ENCODE results near the gene AHNAK2. TPM values are rescaled to one million over a fixed set of nuclear protein-coding genes. Genes with fewer than 3 reads are reported as not detected.

Gene AHNAK2
- total RNA-seq, 1 experiment from 2014 or later = 30.8 TPM

- H3K4me1 ChIP-seq (replicated peaks; ENCODE audit: insufficient read depth) = peaks cover 38% of the 10 kb centered on the region
- no peak overlapping the region for H2AFZ ChIP-seq
- no peaks in the 10 kb centered on the region for H4K20me1 ChIP-seq (ENCODE audit: insufficient read depth)
- intact Hi-C loops (cut with micrococcal nuclease; ENCODE audit: unreplicated experiment) = loop anchor here (5.0 kb wide), 1 partner anchor 35 kb away; no protein-coding TSS in a partner anchor
- H3K4me2 ChIP-seq = peak overlapping the region; percentile 49
- BruUV-seq (replicated peaks) = no TSS peak
- H3K79me2 ChIP-seq (ENCODE audit: low read depth) = no peaks in the 10 kb centered on the region
- no peaks in the 10 kb centered on the region for H3K36me3 ChIP-seq (ENCODE audit: low read depth)
- no peak overlapping the region for H3K4me3 ChIP-seq
- no peaks in the 10 kb centered on the region for H3K9me3 ChIP-seq (ENCODE audit: insufficient read depth, low read depth)
- H3K9me2 ChIP-seq (ENCODE audit: insufficient read depth) = no peaks in the 10 kb centered on the region
- ChIA-PET POLR2A (ENCODE audit: unreplicated experiment) (no interaction called here), CTCF (no interaction called here)
- no peak for DNase-seq
- no peaks in the 10 kb centered on the region for H3K27me3 ChIP-seq (ENCODE audit: insufficient read depth, low read depth)
- H3K27ac ChIP-seq = no peak overlapping the region
- peaks cover 17% of the 10 kb centered on the region; the same call in 1 of the 2 replicates for H3F3A ChIP-seq (ENCODE audit: insufficient read depth, low read depth)
- TF ChIP-seq EZH2 (IDR thresholded peaks at IDR 0.05; ENCODE audit: low read depth) (no peak), CTCF (conservative IDR thresholded peaks at IDR 0.05) (no peak)
Measured at GRCh38 chr14:104966981-104967385, 11.2 kb downstream of the AHNAK2 start.

GRCh38 chr14:104966261-104966865, 11.8 kb downstream of the AHNAK2 start:
- CTCF ChIA-PET = no interaction called here

GRCh38 chr14:104965561-104966231, 12.5 kb downstream of the AHNAK2 start:
- Histone ChIP-seq H2AFZ (no peak overlapping the region), H3K27ac (no peak overlapping the region), H3F3A (ENCODE audit: insufficient read depth, low read depth) (peaks cover 5% of the 10 kb centered on the region; the same call in 1 of the 2 replicates), H4K20me1 (ENCODE audit: insufficient read depth) (no peaks in the 10 kb centered on the region), H3K9me2 (ENCODE audit: insufficient read depth) (no peaks in the 10 kb centered on the region), H3K4me2 (no peak overlapping the region), H3K9me3 (ENCODE audit: insufficient read depth, low read depth) (no peaks in the 10 kb centered on the region), H3K79me2 (ENCODE audit: low read depth) (no peaks in the 10 kb centered on the region), H3K4me3 (no peak overlapping the region), H3K27me3 (ENCODE audit: insufficient read depth, low read depth) (no peaks in the 10 kb centered on the region), H3K36me3 (ENCODE audit: low read depth) (no peaks in the 10 kb centered on the region), H3K4me1 (replicated peaks; ENCODE audit: insufficient read depth) (peaks cover 25% of the 10 kb centered on the region)
- TF ChIP-seq CTCF (conservative IDR thresholded peaks at IDR 0.05) = no peak
- ChIA-PET CTCF (no interaction called here), POLR2A (ENCODE audit: unreplicated experiment) (no interaction called here)
- intact Hi-C loops (cut with micrococcal nuclease; ENCODE audit: unreplicated experiment) = loop anchor here (5.0 kb wide), 1 partner anchor 33 kb away; no protein-coding TSS in a partner anchor
- BruUV-seq (replicated peaks) = no TSS peak
- no peak for DNase-seq

More at GRCh38 chr14:104966261-104966865, 11.8 kb downstream of the AHNAK2 start:
- Histone ChIP-seq H3K4me1 (replicated peaks; ENCODE audit: insufficient read depth) (peaks cover 32% of the 10 kb centered on the region), H3K27me3 (ENCODE audit: insufficient read depth, low read depth) (no peaks in the 10 kb centered on the region), H4K20me1 (ENCODE audit: insufficient read depth) (no peaks in the 10 kb centered on the region), H3K4me3 (no peak overlapping the region), H3F3A (ENCODE audit: insufficient read depth, low read depth) (peaks cover 11% of the 10 kb centered on the region; the same call in 1 of the 2 replicates), H3K79me2 (ENCODE audit: low read depth) (no peaks in the 10 kb centered on the region), H3K9me3 (ENCODE audit: insufficient read depth, low read depth) (no peaks in the 10 kb centered on the region), H2AFZ (no peak overlapping the region), H3K9me2 (ENCODE audit: insufficient read depth) (no peaks in the 10 kb centered on the region), H3K4me2 (no peak overlapping the region), H3K36me3 (ENCODE audit: low read depth) (no peaks in the 10 kb centered on the region), H3K27ac (no peak overlapping the region)
- TF ChIP-seq EZH2 (IDR thresholded peaks at IDR 0.05; ENCODE audit: low read depth) = no peak
- TF ChIP-seq CTCF (conservative IDR thresholded peaks at IDR 0.05) = no peak
- DNase-seq = no peak
- intact Hi-C loops (cut with micrococcal nuclease; ENCODE audit: unreplicated experiment) = loop anchor here (5.0 kb wide), 1 partner anchor 34 kb away; no protein-coding TSS in a partner anchor
- no TSS peak for BruUV-seq (replicated peaks)
- POLR2A ChIA-PET (ENCODE audit: unreplicated experiment) = no interaction called here
